HG02798 (cell line): ENCODE measurements around the gene PPP1R17.
A peak's percentile ranks its signal among the peaks of the same experiment; 100 is the strongest.

Experiments
- ATAC-seq: cut with Tn5 transposase; IDR thresholded peaks from one replicate; pipeline ENCODE4 v1.9.1; 2021; ENCODE audit warnings: mild to moderate bottlenecking; ENCODE audit not compliant: unreplicated experiment, poor library complexity

The PPP1R17 gene

DNA sequence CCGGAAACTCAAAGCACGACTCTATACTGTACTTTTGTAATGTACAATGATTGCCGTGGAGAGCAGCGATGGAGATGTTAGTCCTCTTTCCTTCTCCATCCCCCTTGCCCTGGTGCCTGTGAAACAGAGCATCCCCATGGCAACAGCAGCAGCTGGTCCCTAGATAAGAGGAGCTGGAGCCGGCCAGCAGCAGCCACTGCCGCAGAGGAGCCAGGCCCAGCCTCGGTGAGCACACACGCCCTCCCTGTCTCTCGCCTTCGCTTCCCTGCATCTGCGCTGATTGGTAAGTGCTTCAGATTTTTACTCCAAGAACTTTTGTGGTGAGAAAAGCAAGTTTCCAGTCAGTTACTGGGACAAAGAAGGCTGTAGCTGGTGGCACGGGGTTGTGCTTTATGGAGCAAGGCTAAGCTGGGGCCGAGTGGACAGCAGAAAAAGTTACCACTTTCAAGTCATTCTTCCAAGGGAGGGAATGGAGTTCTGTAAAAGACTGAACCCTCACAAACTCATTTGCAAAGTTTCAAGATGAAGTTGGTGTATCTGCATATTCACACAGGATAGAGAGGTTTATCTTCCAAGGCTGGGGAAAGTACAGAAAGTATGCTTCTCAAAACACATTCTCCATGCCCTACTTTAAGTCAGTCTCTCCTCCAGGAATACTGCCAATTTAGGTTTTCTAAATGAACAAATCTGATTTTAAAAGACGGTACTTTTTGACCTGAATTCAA is at the start of gene PPP1R17:
Gene PPP1R17 (plus strand): TSS at position 192 of the 725 bp plus-strand sequence. CDS start 5,227 bp downstream, outside the sequence.
- ATAC-seq = no peak

GRCh38 chr7:31640381-31640780 is 46.6 kb upstream of the PPP1R17 start:
- ATAC-seq = no peak

DNA sequence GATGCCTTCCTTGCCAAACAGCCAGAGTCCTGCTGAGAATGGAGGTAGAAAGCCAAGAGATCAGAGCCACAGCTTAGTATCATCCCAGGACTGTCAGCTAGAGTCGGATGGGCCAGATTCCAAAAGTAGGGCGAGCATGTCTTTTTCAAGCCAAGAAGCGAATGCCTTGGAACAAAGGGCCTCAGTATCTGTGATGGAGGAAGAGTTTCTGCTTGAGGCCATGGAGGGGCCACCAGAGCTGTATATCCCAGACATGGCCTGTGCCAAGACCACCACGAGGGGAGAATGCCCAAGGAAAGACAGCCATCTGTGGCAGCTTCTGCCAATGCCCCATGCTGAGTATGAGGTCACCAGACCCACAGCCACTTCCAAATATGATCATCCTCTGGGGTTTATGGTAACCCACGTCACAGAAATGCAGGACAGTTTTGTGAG is 44.3 kb upstream of the PPP1R17 start:
- no peak for ATAC-seq

- ATAC-seq = no peak
These were observed 40.1 kb upstream of the PPP1R17 start for GRCh38 chr7:31646942-31647341.

DNA sequence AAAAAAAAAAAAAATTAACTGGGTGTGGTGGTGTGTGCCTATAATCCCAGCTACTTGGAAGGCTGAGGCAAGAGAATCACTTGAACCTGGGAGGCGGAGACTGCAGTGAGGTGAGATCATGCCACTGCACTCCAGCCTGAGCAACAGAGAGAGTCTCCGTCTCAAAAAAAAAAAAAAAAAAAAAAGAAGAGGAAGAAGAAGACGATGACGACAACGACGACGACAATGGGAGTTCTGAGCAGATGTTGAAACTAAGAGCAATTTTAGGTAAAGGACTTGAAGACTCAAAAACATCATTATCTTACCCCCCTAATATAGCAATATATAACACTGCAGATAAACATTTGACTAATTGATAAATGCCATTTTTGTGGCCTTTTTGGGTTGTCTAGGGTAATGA is 39.5 kb upstream of the PPP1R17 start:
- ATAC-seq = no peak

- ATAC-seq = no peak
These were observed 38.7 kb upstream of the PPP1R17 start for GRCh38 chr7:31648288-31648687.

DNA sequence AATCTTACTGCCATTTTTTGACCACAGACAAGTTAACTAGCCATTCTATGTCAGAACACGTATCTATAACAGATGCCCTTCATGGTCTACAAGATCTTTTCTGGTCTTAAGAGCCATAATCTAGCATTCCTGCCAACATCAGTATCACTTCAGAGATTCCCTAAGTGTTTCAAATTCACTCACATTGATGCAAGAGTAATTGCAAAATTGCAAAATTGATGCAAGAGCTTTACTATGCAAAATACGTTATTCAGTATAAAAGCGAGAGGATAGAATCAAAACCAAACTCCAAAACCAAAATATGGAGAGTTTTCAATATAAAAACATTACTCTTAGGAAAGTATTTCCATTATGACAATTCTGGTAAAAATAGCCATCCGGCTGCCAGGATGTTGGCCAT is 38.1 kb upstream of the PPP1R17 start:
- ATAC-seq = no peak

DNA sequence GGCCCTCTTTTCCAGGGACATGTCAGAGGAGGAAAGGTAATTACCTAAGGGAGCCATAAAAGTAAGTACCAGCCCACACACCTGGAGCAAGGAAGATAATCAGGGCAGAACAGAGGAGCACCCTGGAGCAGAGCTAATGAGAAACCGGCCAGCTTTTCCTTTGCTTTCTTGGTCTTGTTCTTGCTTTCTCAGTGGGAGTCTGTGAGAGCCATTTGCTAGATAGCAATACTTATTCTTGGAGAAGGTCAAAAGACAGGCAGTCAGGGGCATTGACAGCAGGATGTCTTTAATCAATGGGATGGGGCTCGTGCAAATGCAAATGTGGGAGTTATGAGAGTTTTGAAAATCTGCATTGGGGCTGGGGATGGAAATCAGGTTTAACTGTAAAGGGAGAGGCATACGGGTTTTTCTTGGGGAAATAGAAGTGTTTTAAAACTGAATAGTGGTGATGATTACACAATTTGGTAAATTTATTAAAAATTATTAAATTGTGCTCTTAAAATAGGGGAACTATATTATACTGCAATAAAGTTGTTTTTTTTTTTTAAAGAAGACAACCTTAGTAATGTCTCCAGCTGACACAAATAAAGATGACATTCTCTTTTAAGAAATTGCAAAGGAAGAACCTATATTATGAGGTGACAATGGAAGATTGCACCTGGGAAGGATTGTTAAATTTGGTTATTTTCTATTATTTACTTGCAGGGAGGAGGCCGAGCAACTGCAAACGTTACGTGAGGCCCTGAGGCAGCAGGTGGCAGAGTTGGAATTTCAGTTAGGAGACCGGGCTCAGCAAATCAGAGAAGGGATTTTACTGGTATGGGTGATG is 35.6 kb upstream of the PPP1R17 start:
- ATAC-seq = no peak

DNA sequence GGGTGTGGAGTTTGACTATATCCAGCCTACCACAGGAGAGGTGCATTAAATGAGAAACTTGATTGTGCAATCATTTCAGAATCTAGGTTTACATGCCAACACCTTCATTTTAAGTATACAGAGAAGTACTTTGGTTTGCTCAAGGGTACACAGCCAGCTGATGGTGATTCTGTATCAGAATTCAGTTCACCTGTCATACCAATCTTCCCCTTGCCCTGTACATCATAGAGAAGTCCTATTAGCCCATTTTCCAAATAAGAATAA is 35.0 kb upstream of the PPP1R17 start:
- no peak for ATAC-seq

GRCh38 chr7:31663072-31663471 is 23.9 kb upstream of the PPP1R17 start:
- no peak for ATAC-seq

- no peak for ATAC-seq
These were observed 22.1 kb upstream of the PPP1R17 start for GRCh38 chr7:31664890-31665289.

GRCh38 chr7:31665546-31665945 is 21.5 kb upstream of the PPP1R17 start:
- no peak for ATAC-seq

GRCh38 chr7:31669461-31669860 is 17.6 kb upstream of the PPP1R17 start:
- no peak for ATAC-seq

GRCh38 chr7:31679574-31680305 is 7.3 kb upstream of the PPP1R17 start:
- ATAC-seq = no peak

GRCh38 chr7:31683445-31684225 is 3.4 kb upstream of the PPP1R17 start:
- no peak for ATAC-seq

DNA sequence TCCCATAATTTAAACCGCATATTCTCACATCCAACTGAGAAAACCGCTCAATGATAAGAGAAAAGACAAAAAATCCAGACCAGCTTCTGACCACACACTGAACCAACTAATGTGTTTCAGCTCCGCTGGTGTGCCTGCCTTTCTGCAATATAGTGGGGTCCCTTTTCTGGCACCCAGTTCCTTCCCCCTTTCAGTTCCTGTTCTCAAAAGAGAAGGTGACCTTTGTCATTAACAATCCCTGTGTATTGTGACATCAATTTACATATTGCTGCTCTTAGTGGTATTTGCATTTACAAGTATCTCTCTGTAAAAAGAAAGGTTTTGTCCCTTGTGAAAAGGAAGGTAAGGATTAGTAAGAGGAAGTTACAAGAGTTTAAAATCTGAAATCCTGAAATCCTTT is 1.4 kb downstream of the PPP1R17 start:
- peak; percentile 90 for ATAC-seq

GRCh38 chr7:31688996-31689395 is 2.0 kb downstream of the PPP1R17 start:
- no peak for ATAC-seq

- no peak for ATAC-seq
These were observed 3.9 kb downstream of the PPP1R17 start for GRCh38 chr7:31690935-31691334.

DNA sequence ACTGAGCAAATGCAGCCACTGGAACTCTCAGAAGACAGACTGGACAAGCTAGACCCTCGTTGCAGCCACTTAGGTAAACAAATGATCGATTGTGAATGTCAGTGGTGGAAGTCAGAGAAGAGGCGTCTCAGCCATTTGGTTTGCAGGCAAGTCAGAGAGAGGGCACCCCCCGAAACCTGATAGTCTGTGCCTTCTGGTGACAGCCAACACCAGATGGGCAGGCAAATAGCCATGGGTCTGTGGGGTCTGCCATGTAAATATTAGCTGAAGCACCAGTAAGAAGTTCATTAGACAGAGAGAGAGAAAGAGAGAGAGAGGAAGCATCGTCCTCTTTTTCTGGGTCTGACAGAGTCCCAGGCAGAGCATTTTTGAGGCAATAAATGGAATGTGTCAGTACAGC is 5.4 kb downstream of the PPP1R17 start:
- ATAC-seq = no peak

DNA sequence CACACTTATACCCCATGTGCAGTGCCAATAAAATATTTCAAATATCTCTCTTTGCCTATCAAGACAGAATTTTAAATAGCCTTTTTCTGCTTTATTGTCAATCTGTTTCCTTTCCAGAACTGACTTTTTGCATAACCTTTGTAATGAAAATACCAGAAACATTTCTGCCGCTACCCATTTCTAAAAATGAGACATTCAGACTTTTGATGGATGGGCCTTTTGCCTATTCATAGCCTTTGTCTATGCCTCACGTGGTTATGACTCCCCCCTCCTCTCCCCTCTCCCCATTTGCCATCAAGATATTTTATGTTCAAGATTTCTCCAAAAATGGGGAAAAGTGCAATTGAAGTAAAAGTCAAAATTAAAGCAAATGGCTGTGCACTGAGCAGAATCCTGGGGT is 5.9 kb downstream of the PPP1R17 start:
- ATAC-seq = no peak
